Pancreas (tissue), 10 donors: Measurements from ENCODE around the gene PDZK1IP1. TPM values are rescaled to one million over a fixed set of nuclear protein-coding genes. Genes with fewer than 3 reads are reported as not detected.

Source experiments
- ATAC-seq, 4 donors: fragments of 200-7000 bp; cut with Tn5 transposase; one replicate each; pipeline versions ENCODE4 v1.8.0 to v1.9.1; 2020; ENCODE audit warnings: mild to moderate bottlenecking in 4 of 4, moderate library complexity in 4 of 4
- DNase-seq, 6 donors: peaks; one replicate each; pipeline ENCODE4 v3.0.0-alpha.2; 2020
- FAIRE-seq: peaks from 2 replicates; lab custom pipeline; 2012; peaks lifted over from hg19 to GRCh38; lab: Jason Lieb, UNC
- H3K27ac ChIP-seq, 4 donors: fragments of 200-600 bp; sonication (generic); 1 replicate in 3 of 4; 2 replicates in 1 of 4; pipeline versions ENCODE4 v1.5.0 to v1.8.0; 2020
- H3K27me3 ChIP-seq, 4 donors: fragments of 200-600 bp; one replicate each; pipeline ENCODE4 v1.8.0; 2021
- H3K36me3 ChIP-seq, 3 donors: fragments of 200-600 bp; sonication (generic) in 1 of 3; one replicate each; pipeline versions ENCODE4 v1.5.0 to v1.8.0; 2020 to 2021
- H3K4me1 ChIP-seq, 3 donors: fragments of 200-600 bp; one replicate each; pipeline ENCODE4 v1.8.0; 2021
- H3K4me3 ChIP-seq, 4 donors: fragments of 200-600 bp; sonication (generic) in 2 of 4; one replicate each; pipeline versions ENCODE4 v1.5.0 to v1.8.0; 2020 to 2021
- H3K9me3 ChIP-seq, 4 donors: fragments of 200-600 bp; one replicate each; pipeline ENCODE4 v1.8.0; 2021
- WGBS, 2 donors: extraction: QIAGEN DNeasy Blood & Tissue Kit; methylation state at CpG; one replicate each; pipeline ENCODE4 v1.1.7; 2013; 5-methylcytosine and 5-hydroxymethylcytosine counted together
- intact Hi-C, 3 donors: fragments of 100-400 bp; cut with DNase I; formaldehyde crosslinking; loops; one replicate each; pipeline versions ENCODE4 v1.11.1 to v1.14.2; 2022
- polyA plus RNA-seq, 2 donors: library from polyadenylated mRNA; stranded (reverse); fragments of 200-250 nt; gene quantifications; one replicate each; pipeline ENCODE4 v1.2.3, GENCODE V29; 2013
- total RNA-seq, 6 donors: library from RNA; stranded (reverse); fragmentation: NEBNext Ultra II Directional in 4 of 6; extraction: Animal tissue kit (Norgen Biotek cat#: 25700) in 4 of 6; gene quantifications; one replicate each; pipeline versions ENCODE4 v1.2.1 to v1.2.4, GENCODE V29; 2021 to 2023
- TF ChIP-seq, protein P1 (sequence below), 4 donors: fragments of 200-600 bp; sonication (generic) in 3 of 4; IDR thresholded peaks; one replicate each; pipeline versions ENCODE4 v1.5.0 to v1.8.0; 2021; ENCODE audit warnings: antibody characterized with exemption in 4 of 4
- donor health status: healthy with polysubstance abuse.
- donor health status: DM: no; HTN: no; CAD: no; lungs with moderate emphysema.
- donor health status: DM: no; HTN: no; CAD: no.
- donor health status: control.
- donor health status: control.
- donor health status: Bipolar disorder and iron deficiency.
- donor health status: DM: yes; HTN: yes; CAD: no.
- donor health status: DM: no; HTN: no; CAD: no.
- donor health status: DM: no; HTN: no; CAD: no.
- donor health status: DM: yes; HTN: yes; CAD: no.

The PDZK1IP1 gene
- total and polyA plus RNA-seq, 8 donors = 26.1 to 55.9 (median 44.1) TPM

DNA sequence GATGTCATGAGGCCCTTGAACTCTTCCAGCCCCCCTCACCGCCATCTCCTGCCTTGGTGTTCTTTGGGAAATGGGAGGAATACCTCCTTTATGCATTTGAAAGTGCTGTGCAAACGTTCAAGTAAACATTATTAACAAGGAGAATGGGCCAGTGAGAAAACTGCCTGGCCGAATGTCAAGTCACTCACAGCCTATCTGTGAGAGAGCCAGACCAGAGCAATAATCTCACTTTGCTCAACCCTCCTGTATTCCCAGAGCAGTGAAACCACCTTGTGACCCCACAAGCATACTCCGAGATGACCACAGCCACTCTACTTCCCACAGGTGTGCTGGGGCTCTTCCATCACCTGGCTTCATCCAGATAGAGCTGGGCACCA is 37.0 kb upstream of the PDZK1IP1 start:
- no peak for FAIRE-seq
- no peak overlapping the region for H3K4me3 ChIP-seq
- no peak for DNase-seq

DNA sequence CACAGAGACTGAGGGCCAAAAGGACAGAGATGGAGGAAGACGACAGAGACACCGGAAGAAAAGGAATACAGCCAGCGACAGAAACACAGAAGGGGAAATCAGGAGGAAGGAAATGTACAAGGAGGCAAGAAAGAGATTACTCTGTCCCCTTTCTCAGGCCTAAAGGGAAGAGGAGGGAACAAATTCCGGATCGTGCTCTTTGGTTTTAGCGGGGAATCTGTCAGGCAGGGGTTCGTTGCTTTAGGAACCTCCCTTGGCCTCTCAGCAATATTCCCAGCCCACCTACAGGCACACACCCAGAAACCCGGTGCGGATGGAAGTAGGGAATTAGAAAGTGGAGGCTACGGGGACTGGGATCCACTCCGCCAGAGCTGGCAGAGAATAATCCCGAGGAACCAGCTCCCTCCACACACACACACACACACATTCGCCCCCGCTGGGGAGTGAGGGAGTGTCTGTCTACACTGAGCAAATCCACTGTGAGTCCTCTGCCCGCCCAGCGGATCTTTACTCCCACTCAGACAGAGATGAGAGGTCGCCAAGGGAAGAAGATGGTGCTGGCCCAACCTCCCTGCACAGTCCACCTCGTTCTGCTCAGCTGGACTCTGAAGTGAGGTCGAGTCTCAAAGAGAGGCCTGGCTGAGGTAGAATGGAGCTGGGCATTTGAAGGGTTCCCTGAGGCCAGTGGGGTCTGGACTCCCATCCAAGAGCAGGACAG is 36.4 kb upstream of the PDZK1IP1 start:
- Histone ChIP-seq H3K36me3 (no peaks in the 10 kb centered on the region), H3K27me3 (peaks cover 0 to 37% (median 3%) of the 10 kb centered on the region in 4 donors), H3K4me3 (peak overlapping the region in 1 of 4 donors; percentile 40), H3K4me1 (peaks cover 0 to 8% (median 4%) of the 10 kb centered on the region in 3 donors), H3K9me3 (no peaks in the 10 kb centered on the region), H3K27ac (no peak overlapping the region)
- 38 to 40% methylated on average over 19 of the region's 19 CpGs for WGBS, 2 donors
- TF ChIP-seq, protein P1, sequence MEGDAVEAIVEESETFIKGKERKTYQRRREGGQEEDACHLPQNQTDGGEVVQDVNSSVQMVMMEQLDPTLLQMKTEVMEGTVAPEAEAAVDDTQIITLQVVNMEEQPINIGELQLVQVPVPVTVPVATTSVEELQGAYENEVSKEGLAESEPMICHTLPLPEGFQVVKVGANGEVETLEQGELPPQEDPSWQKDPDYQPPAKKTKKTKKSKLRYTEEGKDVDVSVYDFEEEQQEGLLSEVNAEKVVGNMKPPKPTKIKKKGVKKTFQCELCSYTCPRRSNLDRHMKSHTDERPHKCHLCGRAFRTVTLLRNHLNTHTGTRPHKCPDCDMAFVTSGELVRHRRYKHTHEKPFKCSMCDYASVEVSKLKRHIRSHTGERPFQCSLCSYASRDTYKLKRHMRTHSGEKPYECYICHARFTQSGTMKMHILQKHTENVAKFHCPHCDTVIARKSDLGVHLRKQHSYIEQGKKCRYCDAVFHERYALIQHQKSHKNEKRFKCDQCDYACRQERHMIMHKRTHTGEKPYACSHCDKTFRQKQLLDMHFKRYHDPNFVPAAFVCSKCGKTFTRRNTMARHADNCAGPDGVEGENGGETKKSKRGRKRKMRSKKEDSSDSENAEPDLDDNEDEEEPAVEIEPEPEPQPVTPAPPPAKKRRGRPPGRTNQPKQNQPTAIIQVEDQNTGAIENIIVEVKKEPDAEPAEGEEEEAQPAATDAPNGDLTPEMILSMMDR (IDR thresholded peaks at IDR 0.05) = no peak
- FAIRE-seq (no peak), ATAC-seq (no peak), DNase-seq (peak in 1 of 6 donors; percentile 41)
- intact Hi-C loops = no loop called here

More for the DNA sequence above, 37.0 kb upstream of the PDZK1IP1 start:
- Histone ChIP-seq H3K36me3 (no peaks in the 10 kb centered on the region), H3K27me3 (peaks cover 0 to 40% (median 3%) of the 10 kb centered on the region in 4 donors), H3K4me1 (peaks cover 0 to 9% (median 8%) of the 10 kb centered on the region in 3 donors), H3K9me3 (no peaks in the 10 kb centered on the region), H3K27ac (no peak overlapping the region)
- intact Hi-C loops = no loop called here
- 62 to 69% methylated on average over 4 of the region's 4 CpGs for WGBS, 2 donors
- ATAC-seq = no peak
- TF ChIP-seq, protein P1 (IDR thresholded peaks at IDR 0.05) = no peak

DNA sequence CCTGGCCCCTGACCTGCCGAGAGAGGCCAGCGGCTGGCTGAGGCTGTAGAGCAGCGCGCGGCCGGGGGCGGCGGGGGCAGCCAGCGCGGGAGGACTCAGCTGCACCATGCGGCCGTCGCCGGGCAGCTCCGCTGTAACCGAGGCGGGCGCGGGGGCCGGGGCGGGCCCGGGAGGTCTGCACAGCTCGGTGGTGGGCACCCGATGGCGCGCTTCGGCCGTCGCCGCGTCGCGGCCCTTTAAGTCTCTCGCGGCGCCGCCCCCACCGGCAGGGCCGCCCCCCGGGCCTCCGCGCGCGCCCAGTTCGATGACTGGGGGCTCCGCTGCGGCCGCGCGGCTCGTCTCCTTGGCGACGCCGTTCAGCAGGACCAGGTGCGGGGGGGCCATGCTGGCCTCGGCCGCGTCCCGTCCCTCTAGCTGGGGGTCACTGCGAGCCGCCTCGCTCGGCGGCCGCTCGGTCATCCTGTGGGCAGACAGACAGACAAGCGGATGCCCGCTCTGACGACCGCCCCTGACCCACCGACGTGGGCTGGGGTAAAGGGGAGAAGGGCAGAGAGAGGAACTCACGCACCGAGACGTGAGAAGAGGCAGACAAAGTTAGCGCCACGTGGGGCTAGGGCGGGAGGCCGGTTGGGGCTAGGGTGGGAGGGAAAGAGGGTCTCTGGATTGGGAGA is 35.7 kb upstream of the PDZK1IP1 start:
- peak in 2 of 6 donors; percentile 63 to 66 for DNase-seq
- FAIRE-seq = no peak
- TF ChIP-seq, protein P1 (IDR thresholded peaks at IDR 0.05) = no peak
- 2 to 3% methylated on average over 42 to 79 of the region's 79 CpGs for WGBS, 2 donors
- Histone ChIP-seq H3K9me3 (no peaks in the 10 kb centered on the region), H3K4me3 (peak overlapping the region in 3 of 4 donors; percentile 16 to 40 (median 28)), H3K36me3 (no peaks in the 10 kb centered on the region), H3K4me1 (peaks cover 0 to 8% (median 4%) of the 10 kb centered on the region in 3 donors), H3K27me3 (peaks cover 0 to 30% (median 3%) of the 10 kb centered on the region in 4 donors), H3K27ac (no peak overlapping the region)
- intact Hi-C loops = no loop called here
- peak in 3 of 4 donors; percentile 51 to 70 (median 54) for ATAC-seq

DNA sequence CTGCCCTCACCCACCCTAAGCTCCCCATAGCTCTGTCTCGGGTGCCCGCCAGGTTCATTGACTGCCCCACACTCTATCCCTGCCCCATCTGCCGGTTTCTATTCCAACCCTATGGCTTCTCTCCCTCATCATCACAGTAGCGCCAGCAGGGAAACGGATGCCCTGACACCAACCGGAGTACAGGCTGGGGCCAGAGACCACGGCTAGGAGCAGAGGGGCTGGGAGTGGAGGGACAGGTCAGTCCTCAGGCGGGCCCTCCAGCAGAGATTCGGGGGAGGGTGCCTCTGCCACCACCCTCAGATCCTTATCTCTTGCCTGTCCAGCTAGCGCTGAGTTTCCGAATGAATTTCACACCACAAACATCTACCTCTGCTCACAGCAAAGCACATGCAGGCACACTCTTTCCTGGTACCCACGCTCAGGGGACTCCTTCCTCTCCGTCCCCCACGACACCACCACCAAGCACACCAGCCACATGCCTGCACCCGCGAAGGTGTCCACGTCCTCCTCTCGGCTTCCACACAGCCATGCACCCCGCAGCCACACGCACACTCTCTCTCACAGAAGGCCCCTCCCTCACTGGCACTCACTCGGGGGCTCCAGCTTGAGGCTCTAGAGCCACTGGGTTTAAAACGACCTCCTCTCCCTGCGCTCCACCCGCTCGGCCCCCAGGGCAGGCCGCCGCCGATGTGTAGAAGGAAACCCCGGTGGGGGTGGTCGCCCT is 35.0 kb upstream of the PDZK1IP1 start:
- intact Hi-C loops = no loop called here
- ATAC-seq = peak in 3 of 4 donors; percentile 20 to 32 (median 28)
- WGBS, 2 donors = 5 to 10% methylated on average over 29 to 30 of the region's 30 CpGs
- no peaks in the 10 kb centered on the region for H3K9me3 ChIP-seq
- FAIRE-seq = no peak
- peaks cover 0 to 26% (median 2%) of the 10 kb centered on the region in 4 donors for H3K27me3 ChIP-seq
- no peak overlapping the region for H3K27ac ChIP-seq
- TF ChIP-seq, protein P1 (IDR thresholded peaks at IDR 0.05) = no peak
- no peaks in the 10 kb centered on the region for H3K36me3 ChIP-seq
- peak overlapping the region in 3 of 4 donors; percentile 16 to 40 (median 28) for H3K4me3 ChIP-seq
- peak in 1 of 6 donors; percentile 67 for DNase-seq
- peaks cover 0 to 8% (median 4%) of the 10 kb centered on the region in 3 donors for H3K4me1 ChIP-seq
